HG02610 (cell line): ENCODE data around the gene UTP3.
"Not testable (repeated sequence)": the region's sequence is repeated elsewhere in the genome, so short reads cannot be mapped to it uniquely, and the experiment has no call there.

Experiments used
- ATAC-seq: cut with Tn5 transposase; IDR thresholded peaks from one replicate; pipeline ENCODE4 v1.9.1; 2021; ENCODE audit warnings: mild to moderate bottlenecking, moderate library complexity; ENCODE audit not compliant: unreplicated experiment

The UTP3 gene

GRCh38 chr4:70687821-70688794 is at the start of gene UTP3:
Gene UTP3, plus strand, starts transcription at chr4:70688532. Its CDS starts 146 bp downstream, at chr4:70688678.
- peak; percentile 92 for ATAC-seq

GRCh38 chr4:70640192-70640591 is 48.1 kb upstream of the UTP3 start:
- ATAC-seq: peak; percentile 81

- not testable (repeated sequence) for ATAC-seq
These were observed 37.6 kb upstream of the UTP3 start for GRCh38 chr4:70650741-70651140.

GRCh38 chr4:70651864-70652506 is 36.3 kb upstream of the UTP3 start:
- peak; percentile 47 for ATAC-seq

GRCh38 chr4:70654605-70655011 is 33.7 kb upstream of the UTP3 start:
- no peak for ATAC-seq

- no peak for ATAC-seq
These were observed 31.0 kb upstream of the UTP3 start for GRCh38 chr4:70657326-70657725.

GRCh38 chr4:70658418-70658817 is 29.9 kb upstream of the UTP3 start:
- ATAC-seq: no peak

GRCh38 chr4:70660106-70660505 is 28.2 kb upstream of the UTP3 start:
- ATAC-seq: no peak

- peak; percentile 90 for ATAC-seq
These were observed 26.9 kb upstream of the UTP3 start for GRCh38 chr4:70661309-70661922.

GRCh38 chr4:70666369-70666768 is 22.0 kb upstream of the UTP3 start, which contains the start of gene JCHAIN:
Gene JCHAIN, minus strand, starts transcription at chr4:70666508. Its CDS starts 18 bp downstream, at chr4:70666490.
- peak; percentile 60 for ATAC-seq

- ATAC-seq: peak; percentile 34
These were observed 20.4 kb upstream of the UTP3 start for GRCh38 chr4:70667740-70668535.

GRCh38 chr4:70670332-70671014 is 17.9 kb upstream of the UTP3 start:
- no peak for ATAC-seq

GRCh38 chr4:70671091-70671490 is 17.2 kb upstream of the UTP3 start:
- no peak for ATAC-seq

GRCh38 chr4:70674191-70674590 is 14.1 kb upstream of the UTP3 start:
- ATAC-seq: no peak

- ATAC-seq: no peak
These were observed 13.6 kb upstream of the UTP3 start for GRCh38 chr4:70674731-70675130.

- ATAC-seq: no peak
These were observed 11.7 kb upstream of the UTP3 start for GRCh38 chr4:70676554-70677090.

GRCh38 chr4:70678383-70678999 is 9.8 kb upstream of the UTP3 start:
- ATAC-seq: peak; percentile 75

GRCh38 chr4:70680934-70681333 is 7.4 kb upstream of the UTP3 start:
- no peak for ATAC-seq

GRCh38 chr4:70681704-70682103 is 6.6 kb upstream of the UTP3 start:
- no peak for ATAC-seq
